Renal pelvis (tissue), 4 donors: ENCODE measurements around the gene FAM47E. TPM values are rescaled to one million over a fixed set of nuclear protein-coding genes. Genes with fewer than 3 reads are reported as not detected.

Source experiments
- DNase-seq: peaks from one replicate; pipeline ENCODE4 v3.0.0-alpha.2; 2013
- polyA plus RNA-seq, 3 donors: library from polyadenylated mRNA; unstranded; fragments of 120-200 nt; gene quantifications; one replicate each; pipeline ENCODE4 v1.2.1, GENCODE V29; 2013; ENCODE audit not compliant: insufficient read length in 3 of 3

The FAM47E gene
- polyA plus RNA-seq, 3 donors = 6.6 to 10.4 (median 9.3) TPM

- DNase-seq = no peak
Observed at GRCh38 chr4:76298227-76298626, 46.7 kb downstream of the FAM47E start.

GRCh38 chr4:76300012-76300411 is 48.5 kb downstream of the FAM47E start:
- no peak for DNase-seq

GRCh38 chr4:76301068-76301774 is 49.7 kb downstream of the FAM47E start:
- peak; percentile 27 for DNase-seq

- DNase-seq = no peak
Observed at GRCh38 chr4:76301775-76302162, 50.2 kb downstream of the FAM47E start.

- no peak for DNase-seq
Observed at GRCh38 chr4:76302826-76303438, 51.4 kb downstream of the FAM47E start.

- DNase-seq = no peak
Observed at GRCh38 chr4:76305033-76305687, 53.6 kb downstream of the FAM47E start.

- DNase-seq = peak; percentile 68
Observed at GRCh38 chr4:76305971-76306881, 54.7 kb downstream of the FAM47E start, which contains the start of gene STBD1. TSS of gene STBD1 (plus strand) at chr4:76306733. CDS start at chr4:76306770, 37 bp downstream.

GRCh38 chr4:76306882-76307659 is 55.5 kb downstream of the FAM47E start:
- DNase-seq = no peak

- DNase-seq = no peak
Observed at GRCh38 chr4:76307660-76308014, 56.1 kb downstream of the FAM47E start.

GRCh38 chr4:76308548-76308947 is 57.0 kb downstream of the FAM47E start:
- no peak for DNase-seq

- no peak for DNase-seq
Observed at GRCh38 chr4:76309939-76310550, 58.5 kb downstream of the FAM47E start.

- DNase-seq = no peak
Observed at GRCh38 chr4:76310683-76311082, 59.2 kb downstream of the FAM47E start.

GRCh38 chr4:76311896-76312331 is 60.4 kb downstream of the FAM47E start:
- no peak for DNase-seq

- no peak for DNase-seq
Observed at GRCh38 chr4:76312457-76312856, 60.9 kb downstream of the FAM47E start.

- no peak for DNase-seq
Observed at GRCh38 chr4:76313547-76313946, 62.0 kb downstream of the FAM47E start.

GRCh38 chr4:76315267-76315918 is 63.9 kb downstream of the FAM47E start:
- no peak for DNase-seq

GRCh38 chr4:76316131-76316530 is 64.6 kb downstream of the FAM47E start:
- no peak for DNase-seq

GRCh38 chr4:76322236-76322635 is 70.7 kb downstream of the FAM47E start:
- no peak for DNase-seq

- DNase-seq = no peak
Observed at GRCh38 chr4:76325072-76325471, 73.6 kb downstream of the FAM47E start.

GRCh38 chr4:76326515-76326914 is 75.0 kb downstream of the FAM47E start:
- no peak for DNase-seq
